IMR-90 (cell line): ENCODE results near the gene TPM4. TPM values are rescaled to one million over a fixed set of nuclear protein-coding genes. Genes with fewer than 3 reads are reported as not detected.

Source experiments
- ATAC-seq: fragments of 200-7000 bp; cut with Tn5 transposase; 2 replicates; pipeline ENCODE4 v1.9.1; 2020; ENCODE audit warnings: low read depth, mild to moderate bottlenecking, moderate library complexity
- BruUV-seq: library from RNA; stranded (reverse); fragments of 400-500 nt; replicated peaks from 2 replicates; lab custom pipeline; 2021; lab: Mats Ljungman, UMichigan
- CTCF ChIA-PET: fragments of 300-600 bp; formaldehyde crosslinking; extraction: SDS; loops from one replicate; lab custom pipeline; 2021; ENCODE audit warnings: antibody characterized with exemption; lab: Yijun Ruan, JAX
- POLR2A ChIA-PET: fragments of 300-600 bp; sonication (Branson Sonifier 250); formaldehyde crosslinking; loops from one replicate; lab custom pipeline; 2022; ENCODE audit warnings: antibody characterized with exemption; ENCODE audit not compliant: unreplicated experiment; lab: Charles Lee
- DNase-seq: peaks from one replicate; pipeline ENCODE4 v3.0.0; 2013
- H2AFZ ChIP-seq: replicated peaks from 2 replicates; pipeline ENCODE3; 2013; ENCODE audit warnings: low read length, mild to moderate bottlenecking; ENCODE audit not compliant: poor library complexity
- H2AK5ac ChIP-seq: 2 replicates; pipeline ENCODE4 v1.6.1; 2013; ENCODE audit warnings: low read depth, low read length, inconsistent platforms
- H2AK9ac ChIP-seq: replicated peaks from 2 replicates; pipeline ENCODE3; 2013; ENCODE audit warnings: mild to moderate bottlenecking, low read depth, low read length, moderate library complexity; ENCODE audit not compliant: poor library complexity
- H2BK120ac ChIP-seq: 2 replicates; pipeline ENCODE4 v1.6.1; 2013; ENCODE audit warnings: low read depth, low read length, inconsistent platforms
- H2BK15ac ChIP-seq: 3 replicates; pipeline ENCODE4 v1.6.1; 2013; ENCODE audit warnings: low read depth, low read length, inconsistent platforms
- H2BK20ac ChIP-seq: 2 replicates; pipeline ENCODE4 v1.6.1; 2013; ENCODE audit warnings: low read depth, mild to moderate bottlenecking, inconsistent platforms, low read length, moderate library complexity
- H2BK5ac ChIP-seq: 2 replicates; pipeline ENCODE4 v1.6.1; 2013; ENCODE audit warnings: mild to moderate bottlenecking, low read depth, low read length, inconsistent platforms; ENCODE audit not compliant: poor library complexity, severe bottlenecking
- H3K14ac ChIP-seq: replicated peaks from 2 replicates; pipeline ENCODE4 v1.6.1; 2013; ENCODE audit warnings: low read depth, low read length, inconsistent platforms
- H3K18ac ChIP-seq: 2 replicates; pipeline ENCODE4 v1.6.1; 2013; ENCODE audit warnings: low read depth, low read length, control low read depth
- H3K23ac ChIP-seq: 2 replicates; pipeline ENCODE4 v1.6.1; 2013; ENCODE audit warnings: low read depth, low read length, inconsistent platforms
- H3K27ac ChIP-seq: 2 replicates; pipeline ENCODE4 v1.5.1; 2013; ENCODE audit warnings: mild to moderate bottlenecking, control low read depth, low read length; ENCODE audit not compliant: insufficient read depth
- H3K27me3 ChIP-seq: 2 replicates; pipeline ENCODE4 v1.6.1; 2013; ENCODE audit warnings: low read length; ENCODE audit not compliant: control insufficient read depth, insufficient read depth
- H3K36me3 ChIP-seq: 2 replicates; pipeline ENCODE4 v1.6.1; 2013; ENCODE audit warnings: low read length, mixed read lengths; ENCODE audit not compliant: control insufficient read depth, insufficient read depth
- H3K4ac ChIP-seq: 2 replicates; pipeline ENCODE4 v1.6.1; 2013; ENCODE audit warnings: low read depth, low read length, inconsistent platforms
- H3K4me1 ChIP-seq: 2 replicates; pipeline ENCODE4 v1.6.1; 2013; ENCODE audit warnings: low read length, mixed read lengths; ENCODE audit not compliant: control insufficient read depth, insufficient read depth
- H3K4me2 ChIP-seq: 2 replicates; pipeline ENCODE4 v1.6.1; 2013; ENCODE audit warnings: low read depth, mild to moderate bottlenecking, control low read depth, low read length, moderate library complexity
- H3K4me3 ChIP-seq: 2 replicates; pipeline ENCODE4 v1.5.1; 2013; ENCODE audit warnings: low read depth, mild to moderate bottlenecking, control low read depth, low read length, moderate library complexity; ENCODE audit not compliant: insufficient read depth
- H3K56ac ChIP-seq: 2 replicates; pipeline ENCODE4 v1.6.1; 2013; ENCODE audit warnings: low read length, inconsistent platforms; ENCODE audit not compliant: insufficient read depth; ENCODE audit errors: extremely low read depth
- H3K79me1 ChIP-seq, 2 experiments: 2 replicates each; pipeline ENCODE4 v1.6.1; 2013; ENCODE audit warnings: low read length in 2 of 2, inconsistent platforms in 1 of 2, low read depth in 1 of 2
- H3K9ac ChIP-seq: 2 replicates; pipeline ENCODE4 v1.6.1; 2013; ENCODE audit warnings: low read depth, low read length, control low read depth
- H3K9me1 ChIP-seq: 2 replicates; pipeline ENCODE4 v1.6.1; 2013; ENCODE audit warnings: low read length, inconsistent platforms; ENCODE audit not compliant: insufficient read depth
- H3K9me3 ChIP-seq: 2 replicates; pipeline ENCODE4 v1.6.1; 2013; ENCODE audit warnings: low read length; ENCODE audit not compliant: control insufficient read depth, insufficient read depth
- H4K20me1 ChIP-seq: 2 replicates; pipeline ENCODE4 v1.6.1; 2013; ENCODE audit warnings: low read length, inconsistent platforms; ENCODE audit not compliant: insufficient read depth
- H4K5ac ChIP-seq: 2 replicates; pipeline ENCODE4 v1.6.1; 2013; ENCODE audit warnings: mild to moderate bottlenecking, low read depth, low read length, control low read depth
- H4K8ac ChIP-seq, 2 experiments: 2 replicates each; pipeline ENCODE4 v1.6.1; 2013; ENCODE audit warnings: low read depth in 2 of 2, low read length in 2 of 2, control low read depth in 1 of 2, inconsistent platforms in 1 of 2
- H4K91ac ChIP-seq: 2 replicates; pipeline ENCODE4 v1.6.1; 2013; ENCODE audit warnings: low read depth, low read length, inconsistent platforms; ENCODE audit not compliant: insufficient read depth
- CEBPB ChIP-seq: IDR thresholded peaks from 2 replicates; pipeline ENCODE4 v1.6.1; 2012; ENCODE audit warnings: low read depth, low read length, improper control_type of control experiment
- CTCF ChIP-seq: conservative IDR thresholded peaks from 2 replicates; pipeline ENCODE4 v1.5.1; 2012; ENCODE audit warnings: mild to moderate bottlenecking, low read depth, low read length, improper control_type of control experiment
- MAZ ChIP-seq: IDR thresholded peaks from 2 replicates; pipeline ENCODE4 v1.6.1; 2012; ENCODE audit warnings: low read depth, mild to moderate bottlenecking, low read length, improper control_type of control experiment, moderate library complexity, borderline replicate concordance
- NFE2L2 ChIP-seq: fragments of 150-350 bp; IDR thresholded peaks from 2 replicates; pipeline ENCODE4 v1.6.1; 2016; ENCODE audit warnings: low read depth, mild to moderate bottlenecking, low read length
- RFX5 ChIP-seq: IDR thresholded peaks from 2 replicates; pipeline ENCODE4 v1.8.0; 2012; ENCODE audit warnings: low read depth, mild to moderate bottlenecking, low read length, moderate library complexity
- WGBS, 2 experiments: methylation state at CpG; one replicate each; pipeline versions ENCODE4 v1.1.5 to v1.1.7; 2013; ENCODE audit warnings: missing lambda C conversion rate in 2 of 2; ENCODE audit not compliant: insufficient read length in 1 of 2; ENCODE audit errors: extremely low coverage in 2 of 2; 5-methylcytosine and 5-hydroxymethylcytosine counted together
- dilution Hi-C: fragments of 300-500 bp; cut with HindIII; formaldehyde crosslinking; loops from one replicate; pipeline ENCODE4 v1.14.3; 2018; ENCODE audit warnings: low sequenced_read_pairs; ENCODE audit not compliant: unreplicated experiment
- in situ Hi-C: fragments of 300-500 bp; cut with MboI; formaldehyde crosslinking; loops from 3 replicates; pipeline ENCODE4 v1.14.3; 2019; ENCODE audit warnings: low sequenced_read_pairs, inconsistent platforms, mixed read lengths
- intact Hi-C: fragments of 100-400 bp; cut with micrococcal nuclease; formaldehyde crosslinking; loops from 2 replicates; pipeline ENCODE4 v1.10.0; 2022
- polyA plus RNA-seq, 3 experiments: library from polyadenylated mRNA; depleted of rRNA; stranded (reverse); fragments of >200 nt; gene quantifications; 2 replicates each; pipeline ENCODE4 v1.2.3, GENCODE V29; 2012; ENCODE audit warnings: low replicate concordance in 1 of 3
- total RNA-seq: library from RNA; depleted of rRNA; stranded (reverse); fragments of >200 nt; gene quantifications from 2 replicates; pipeline ENCODE4 v1.2.3, GENCODE V29; 2012

Gene TPM4
- total and polyA plus RNA-seq, 2 of the 4 experiments (the other 2 are of a cell fraction) = 1,075 to 1,160 TPM

GRCh38 chr19:16069813-16070365 is 6.4 kb upstream of the TPM4 start:
- H3K27ac ChIP-seq = no peak overlapping the region; the same call in 1 of the 2 replicates
- 0 out of 2 replicates have a peak, but pooled peaks cover 2% of the 10 kb centered on the region for H3K36me3 ChIP-seq
- H3K4me2 ChIP-seq = peak overlapping the region; percentile 51; the same call in 1 of the 2 replicates
- DNase-seq = no peak
- peak overlapping the region; percentile 85 for H2AK5ac ChIP-seq
- H4K5ac ChIP-seq = no peak overlapping the region
- H3K4me1 ChIP-seq = peaks cover 14% of the 10 kb centered on the region
- POLR2A ChIA-PET = no interaction called here
- H3K4me3 ChIP-seq = no peak overlapping the region
- CTCF ChIA-PET = no interaction called here
- no peak overlapping the region; the same call in 1 of the 2 replicates for H3K9ac ChIP-seq
- H3K9me3 ChIP-seq = no peaks in the 10 kb centered on the region
- H2BK5ac ChIP-seq = peak overlapping the region; percentile 90
- peaks cover 20% of the 10 kb centered on the region; the same call in 1 of the 2 replicates for H4K20me1 ChIP-seq
- TF ChIP-seq NFE2L2 = no peak
- TF ChIP-seq CEBPB = no peak
- no peak for TF ChIP-seq CTCF
- no peak for TF ChIP-seq RFX5
- TF ChIP-seq MAZ = no peak
- no peak for ATAC-seq
- peak overlapping the region; percentile 3 for H2BK120ac ChIP-seq
- in situ Hi-C loops = no loop called here
- no peak overlapping the region for H3K18ac ChIP-seq
- H3K9me1 ChIP-seq = peaks cover 32% of the 10 kb centered on the region
- H3K14ac ChIP-seq = peak overlapping the region; percentile 94
- H3K4ac ChIP-seq = peak overlapping the region; percentile 50
- no peaks in the 10 kb centered on the region for H3K27me3 ChIP-seq
- H4K91ac ChIP-seq = peak overlapping the region; percentile 4; the same call in 1 of the 2 replicates
- no TSS peak for BruUV-seq
- peak overlapping the region; percentile 67 for H2AFZ ChIP-seq
- dilution Hi-C loops = no loop called here
- H3K79me1 ChIP-seq = peaks cover 25 to 87% of the 10 kb centered on the region in 2 experiments
- H2BK15ac ChIP-seq = peak overlapping the region; percentile 70; the same call in 1 of the 3 replicates
- no peak overlapping the region for H2BK20ac ChIP-seq
- H2AK9ac ChIP-seq = peak overlapping the region; percentile 92
- H4K8ac ChIP-seq = peak overlapping the region in 1 of 2 experiments; percentile 51; a peak in 1 of 4 replicates
- intact Hi-C loops = no loop called here
- 80% methylated on average over 1 of the region's 10 CpGs; no CpG with 5 or more reads in 1 of the 2 experiments for WGBS, 2 experiments
- H3K56ac ChIP-seq = no peak overlapping the region
- peak overlapping the region; percentile 100; the same call in 1 of the 2 replicates for H3K23ac ChIP-seq
